Sigmoid colon (tissue), 7 donors: ENCODE measurements around the gene GNGT2. TPM values are rescaled to one million over a fixed set of nuclear protein-coding genes. Genes with fewer than 3 reads are reported as not detected.
A peak's percentile ranks its signal among the peaks of the same experiment; 100 is the strongest.

Source experiments
- DNase-seq: peaks from one replicate; pipeline ENCODE4 v3.0.0-alpha.2; 2019
- H3K27ac ChIP-seq, 4 donors: fragments of 200-600 bp; sonication (generic); one replicate each; pipeline ENCODE4 v1.5.1; 2016 to 2019; ENCODE audit warnings: mild to moderate bottlenecking in 1 of 4
- H3K27me3 ChIP-seq, 3 donors: fragments of 200-600 bp; sonication (generic); one replicate each; pipeline ENCODE4 v1.5.1; 2019; ENCODE audit warnings: mild to moderate bottlenecking in 1 of 3
- H3K36me3 ChIP-seq, 4 donors: fragments of 200-600 bp; sonication (generic); one replicate each; pipeline ENCODE4 v1.5.1; 2016 to 2019
- H3K4me1 ChIP-seq, 4 donors: fragments of 200-600 bp; sonication (generic); one replicate each; pipeline ENCODE4 v1.5.1; 2017 to 2019
- H3K4me3 ChIP-seq, 4 donors: fragments of 200-600 bp; sonication (generic); one replicate each; pipeline ENCODE4 v1.5.1; 2017 to 2019; ENCODE audit warnings: mild to moderate bottlenecking in 2 of 4, moderate library complexity in 1 of 4
- H3K9me3 ChIP-seq, 4 donors: fragments of 200-600 bp in 3 of 4; sonication (generic) in 3 of 4; one replicate each; pipeline versions ENCODE4 v1.5.1 to v1.6.1; 2013 to 2019
- EP300 ChIP-seq, 4 donors: sonication (generic); formaldehyde crosslinking; IDR thresholded peaks; one replicate each; pipeline ENCODE4 v1.6.1; 2017; ENCODE audit warnings: antibody characterized with exemption in 4 of 4
- POLR2A ChIP-seq, 2 donors: fragments of 450-650 bp; IDR thresholded peaks; one replicate each; pipeline ENCODE4 v1.6.1; 2016; ENCODE audit warnings: antibody characterized with exemption in 2 of 2, mild to moderate bottlenecking in 2 of 2, moderate library complexity in 2 of 2
- POLR2AphosphoS5 ChIP-seq, 4 donors: sonication (generic); formaldehyde crosslinking; IDR thresholded peaks; one replicate each; pipeline ENCODE4 v1.6.1; 2017; ENCODE audit warnings: antibody characterized with exemption in 4 of 4
- WGBS, 2 donors: extraction: QIAGEN DNeasy Blood & Tissue Kit; methylation state at CpG; one replicate each; pipeline ENCODE4 v1.1.7; 2013; 5-methylcytosine and 5-hydroxymethylcytosine counted together
- intact Hi-C: fragments of 100-400 bp; cut with DNase I; formaldehyde crosslinking; loops from one replicate; pipeline ENCODE4 v1.15.1; 2023
- polyA plus RNA-seq, 3 donors: library from polyadenylated mRNA; stranded (reverse); fragments of 200-250 nt; gene quantifications; one replicate each; pipeline ENCODE4 v1.2.3, GENCODE V29; 2013
- total RNA-seq, 4 donors: library from RNA; depleted of rRNA; stranded (reverse); fragments of >200 nt; gene quantifications; one replicate each; pipeline ENCODE4 v1.1.0, GENCODE V29; 2016
- TF ChIP-seq, protein P1 (sequence below), 4 experiments: fragments of 450-650 bp in 3 of 4; fragments of 200-600 bp in 1 of 4; IDR thresholded peaks; one replicate each; pipeline ENCODE4 v1.5.1; 2016 to 2019; ENCODE audit warnings: antibody characterized with exemption in 4 of 4, mild to moderate bottlenecking in 3 of 4, moderate library complexity in 2 of 4
- donor health status: healthy with polysubstance abuse.
- donor health status: Bipolar disorder and iron deficiency.
- donor health status: healthy.

GNGT2 gene
- total and polyA plus RNA-seq, 7 donors, result 1.6 to 11.0 (median 4.2) TPM

DNA sequence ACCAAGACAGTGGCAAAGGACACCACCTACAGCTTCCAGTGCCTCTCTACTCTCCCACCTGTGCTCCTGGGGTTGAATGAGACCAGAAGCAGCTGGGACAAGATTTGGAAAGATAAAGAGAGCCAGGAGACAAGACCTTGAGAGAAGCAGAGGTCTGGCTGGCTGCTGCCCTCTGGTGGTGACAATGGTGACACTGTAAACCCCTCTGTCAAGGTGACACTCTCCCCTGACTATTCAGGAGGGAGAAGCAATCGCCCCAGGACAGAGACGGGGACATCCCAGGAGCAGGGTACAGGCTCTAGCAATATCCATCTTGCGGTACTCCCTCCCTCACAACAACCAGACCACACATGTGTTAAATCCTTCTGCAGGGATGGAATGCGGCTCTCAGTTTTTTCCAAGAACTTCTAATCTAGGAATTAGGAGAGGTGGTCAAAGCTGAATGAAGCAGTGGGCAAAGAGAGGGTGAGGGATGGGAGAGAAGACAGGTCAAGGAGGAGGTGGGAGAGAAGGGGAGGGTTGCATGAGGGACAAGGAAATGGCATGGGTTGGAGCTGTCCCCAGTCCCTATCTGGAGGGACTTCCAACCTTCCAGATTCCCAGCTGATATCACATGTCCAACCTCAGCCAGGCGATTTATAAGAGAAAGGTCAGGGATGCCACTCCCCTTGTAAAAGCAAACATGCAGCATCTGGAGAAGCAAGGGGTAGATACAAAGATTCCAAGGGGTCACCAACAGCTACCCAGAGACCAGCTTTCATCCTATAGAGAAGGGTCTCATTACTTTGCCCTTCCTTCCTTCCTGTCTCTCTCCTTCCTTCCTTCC is 17.3 kb upstream of the GNGT2 start:
- Histone ChIP-seq H3K9me3 (no peaks in the 10 kb centered on the region), H3K4me3 (no peak overlapping the region), H3K27ac (no peak overlapping the region), H3K4me1 (peaks cover 0 to 38% (median 34%) of the 10 kb centered on the region in 4 donors), H3K27me3 (peaks cover 20 to 55% (median 43%) of the 10 kb centered on the region in 3 donors), H3K36me3 (no peaks in the 10 kb centered on the region)
- 23 to 25% methylated on average over 5 of the region's 5 CpGs for WGBS, 2 donors
- no peak for TF ChIP-seq POLR2AphosphoS5 (IDR thresholded peaks at IDR 0.05)
- TF ChIP-seq, protein P1, sequence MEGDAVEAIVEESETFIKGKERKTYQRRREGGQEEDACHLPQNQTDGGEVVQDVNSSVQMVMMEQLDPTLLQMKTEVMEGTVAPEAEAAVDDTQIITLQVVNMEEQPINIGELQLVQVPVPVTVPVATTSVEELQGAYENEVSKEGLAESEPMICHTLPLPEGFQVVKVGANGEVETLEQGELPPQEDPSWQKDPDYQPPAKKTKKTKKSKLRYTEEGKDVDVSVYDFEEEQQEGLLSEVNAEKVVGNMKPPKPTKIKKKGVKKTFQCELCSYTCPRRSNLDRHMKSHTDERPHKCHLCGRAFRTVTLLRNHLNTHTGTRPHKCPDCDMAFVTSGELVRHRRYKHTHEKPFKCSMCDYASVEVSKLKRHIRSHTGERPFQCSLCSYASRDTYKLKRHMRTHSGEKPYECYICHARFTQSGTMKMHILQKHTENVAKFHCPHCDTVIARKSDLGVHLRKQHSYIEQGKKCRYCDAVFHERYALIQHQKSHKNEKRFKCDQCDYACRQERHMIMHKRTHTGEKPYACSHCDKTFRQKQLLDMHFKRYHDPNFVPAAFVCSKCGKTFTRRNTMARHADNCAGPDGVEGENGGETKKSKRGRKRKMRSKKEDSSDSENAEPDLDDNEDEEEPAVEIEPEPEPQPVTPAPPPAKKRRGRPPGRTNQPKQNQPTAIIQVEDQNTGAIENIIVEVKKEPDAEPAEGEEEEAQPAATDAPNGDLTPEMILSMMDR (IDR thresholded peaks at IDR 0.05), result peak; percentile 45 to 71 (median 69)
- peak; percentile 87 for DNase-seq
- intact Hi-C loops, result loop anchor here (2.0 to 5.0 kb wide), 2 partner anchors 35 to 47 kb away; no protein-coding TSS in a partner anchor

- H3K4me3 ChIP-seq, result no peak overlapping the region
- peaks cover 0 to 38% (median 34%) of the 10 kb centered on the region in 4 donors for H3K4me1 ChIP-seq
- H3K36me3 ChIP-seq, result no peaks in the 10 kb centered on the region
- 81 to 83% methylated on average over 3 of the region's 3 CpGs for WGBS, 2 donors
- intact Hi-C loops, result loop anchor here (2.0 to 5.0 kb wide), 2 partner anchors 35 to 46 kb away; no protein-coding TSS in a partner anchor
- H3K27me3 ChIP-seq, result peaks cover 20 to 63% (median 51%) of the 10 kb centered on the region in 3 donors
- H3K9me3 ChIP-seq, result no peaks in the 10 kb centered on the region
- no peak for TF ChIP-seq POLR2AphosphoS5 (IDR thresholded peaks at IDR 0.05)
- TF ChIP-seq POLR2A (IDR thresholded peaks at IDR 0.05), result no peak
- no peak for TF ChIP-seq EP300 (IDR thresholded peaks at IDR 0.05)
- TF ChIP-seq, protein P1 (IDR thresholded peaks at IDR 0.05), result no peak
- DNase-seq, result no peak
- no peak overlapping the region for H3K27ac ChIP-seq
Measured at GRCh38 chr17:49226771-49227435, 16.5 kb upstream of the GNGT2 start.

- Histone ChIP-seq H3K27me3 (peaks cover 20 to 70% (median 54%) of the 10 kb centered on the region in 3 donors), H3K36me3 (no peaks in the 10 kb centered on the region), H3K4me3 (no peak overlapping the region), H3K4me1 (peaks cover 0 to 31% (median 29%) of the 10 kb centered on the region in 4 donors), H3K27ac (no peak overlapping the region), H3K9me3 (no peaks in the 10 kb centered on the region)
- intact Hi-C loops, result loop anchor here (2.0 to 5.0 kb wide), 2 partner anchors 33 to 45 kb away; no protein-coding TSS in a partner anchor
- TF ChIP-seq POLR2AphosphoS5 (IDR thresholded peaks at IDR 0.05) (no peak), POLR2A (IDR thresholded peaks at IDR 0.05) (no peak), EP300 (IDR thresholded peaks at IDR 0.05) (no peak)
- TF ChIP-seq, protein P1 (IDR thresholded peaks at IDR 0.05), result no peak
- no peak for DNase-seq
- 81 to 90% methylated on average over 8 of the region's 8 CpGs for WGBS, 2 donors
Measured at GRCh38 chr17:49225554-49226236, 15.3 kb upstream of the GNGT2 start.

GRCh38 chr17:49224997-49225337 is 14.6 kb upstream of the GNGT2 start:
- 22 to 24% methylated on average over 11 of the region's 11 CpGs for WGBS, 2 donors
- no peak overlapping the region for H3K27ac ChIP-seq
- peaks cover 23 to 76% (median 55%) of the 10 kb centered on the region in 3 donors for H3K27me3 ChIP-seq
- TF ChIP-seq EP300 (IDR thresholded peaks at IDR 0.05), result no peak
- TF ChIP-seq POLR2A (IDR thresholded peaks at IDR 0.05), result no peak
- TF ChIP-seq, protein P1 (IDR thresholded peaks at IDR 0.05), result no peak
- no peak for TF ChIP-seq POLR2AphosphoS5 (IDR thresholded peaks at IDR 0.05)
- H3K36me3 ChIP-seq, result no peaks in the 10 kb centered on the region
- no peaks in the 10 kb centered on the region for H3K9me3 ChIP-seq
- peak overlapping the region in 2 of 4 donors; percentile 22 to 28 for H3K4me3 ChIP-seq
- H3K4me1 ChIP-seq, result peaks cover 0 to 26% (median 22%) of the 10 kb centered on the region in 4 donors
- DNase-seq, result no peak
- intact Hi-C loops, result loop anchor here (5.0 kb wide), 1 partner anchor 33 kb away; no protein-coding TSS in a partner anchor
